ENCODE measurements around the gene OR7E24.

The OR7E24 gene

DNA sequence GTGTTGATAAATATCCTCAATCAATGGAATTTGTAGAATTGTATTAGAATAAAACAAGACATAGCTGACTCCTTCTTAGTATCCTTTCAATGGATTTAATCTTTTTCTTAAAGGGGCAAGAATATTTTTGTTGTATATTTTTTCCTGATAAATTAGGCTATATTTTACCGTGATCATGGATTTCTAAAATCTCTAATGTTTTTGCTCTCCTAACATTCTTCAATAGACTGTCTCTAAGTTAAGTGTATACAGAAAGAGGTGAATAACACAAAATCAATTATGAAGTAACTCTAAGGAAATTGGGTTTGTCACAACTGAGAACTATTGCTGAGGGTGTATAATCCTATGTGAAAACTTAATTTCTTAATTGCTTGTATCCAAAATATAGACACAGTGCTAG is at the start of gene OR7E24:
Gene OR7E24 (plus strand): TSS at position 301 of the 400 bp plus-strand sequence. CDS start 114 bp downstream, outside the sequence.
- no peak for DNase-seq

DNA sequence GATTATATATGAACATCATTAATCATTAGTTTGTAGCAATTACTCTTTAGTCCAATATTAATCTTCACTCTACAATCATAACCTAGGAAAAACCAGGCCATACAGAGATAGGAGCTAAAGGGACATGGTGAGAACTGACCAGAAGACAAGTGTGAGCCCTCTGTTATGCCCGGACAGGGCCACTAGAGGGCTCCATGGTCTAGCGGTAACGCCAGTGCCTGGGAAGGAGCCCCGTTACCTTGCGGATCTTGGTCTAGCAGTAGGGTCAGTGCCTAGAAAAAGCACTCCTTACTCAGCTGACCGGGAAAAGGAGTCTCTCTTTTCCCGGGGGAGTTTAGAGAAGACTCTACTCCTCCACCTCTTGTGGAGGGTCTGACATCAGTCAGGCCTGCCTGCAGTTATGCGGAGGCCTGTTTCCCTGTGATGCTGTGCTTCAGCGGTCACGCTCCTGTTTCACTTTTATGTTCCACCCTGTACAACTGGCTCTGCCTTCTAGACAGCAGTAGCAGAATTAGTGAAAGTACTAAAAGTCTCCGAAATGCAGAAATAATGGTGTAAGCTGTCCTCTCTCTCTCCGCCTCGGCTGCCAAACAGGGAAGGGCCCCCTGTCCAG is 45.1 kb upstream of the OR7E24 start:
- peak; percentile 12 to 66 (median 48) for DNase-seq

DNA sequence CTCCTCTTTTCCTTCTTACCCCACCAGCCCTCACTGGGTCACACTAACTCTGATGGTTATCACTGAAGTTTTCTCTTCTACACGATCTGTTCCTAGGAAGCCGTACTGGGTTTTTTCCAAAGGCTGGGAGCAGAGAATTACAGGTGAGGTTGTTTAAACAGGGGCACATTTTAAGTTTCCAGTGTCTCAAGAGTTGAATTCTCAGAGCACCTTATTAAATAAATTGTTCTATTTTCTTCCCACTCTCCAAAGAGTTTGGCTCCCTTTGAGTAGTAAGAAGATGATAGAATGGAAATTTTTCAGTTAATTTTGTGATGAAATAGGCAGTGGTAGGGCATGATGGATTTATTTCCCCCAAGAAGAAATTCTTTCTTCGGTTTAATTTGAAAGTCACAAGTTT is 31.2 kb upstream of the OR7E24 start, which contains the start of gene OR7D4:
Gene OR7D4 (minus strand): TSS at position 101 of the 400 bp plus-strand sequence. CDS start 4,752 bp downstream, outside the sequence.
- no peak for DNase-seq

DNA sequence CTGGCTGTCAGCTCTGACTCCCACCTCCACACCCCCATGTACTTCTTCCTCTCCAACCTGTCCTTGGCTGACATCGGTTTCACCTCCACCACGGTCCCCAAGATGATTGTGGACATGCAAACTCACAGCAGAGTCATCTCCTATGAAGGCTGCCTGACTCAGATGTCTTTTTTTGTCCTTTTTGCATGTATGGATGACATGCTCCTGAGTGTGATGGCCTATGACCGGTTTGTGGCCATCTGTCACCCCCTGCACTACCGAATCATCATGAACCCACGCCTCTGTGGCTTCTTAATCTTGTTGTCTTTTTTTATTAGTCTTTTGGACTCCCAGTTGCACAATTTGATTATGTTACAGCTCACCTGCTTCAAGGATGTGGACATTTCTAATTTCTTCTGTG is 506 bp downstream of the OR7E24 start:
- DNase-seq: no peak

DNA sequence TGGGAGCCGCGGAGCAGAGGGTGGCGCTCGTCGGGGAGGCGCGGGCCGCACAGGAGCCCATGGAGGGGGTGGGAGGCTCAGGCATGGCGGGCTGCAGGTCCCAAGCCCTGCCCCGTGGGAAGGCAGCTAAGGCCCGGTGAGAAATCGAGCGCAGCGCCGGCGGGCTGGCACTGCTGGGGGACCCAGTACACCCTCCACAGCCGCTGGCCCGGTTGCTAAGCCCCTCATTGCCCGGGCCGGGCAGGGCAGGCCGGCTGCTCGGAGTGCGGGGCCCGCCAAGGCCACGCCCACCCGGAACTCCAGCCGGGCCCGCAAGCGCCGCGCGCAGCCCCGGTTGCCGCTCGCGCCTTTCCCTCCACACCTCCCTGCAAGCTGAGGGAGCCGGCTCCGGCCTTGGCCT is 32.8 kb downstream of the OR7E24 start:
- peak in 3 of 6 experiments; percentile 3 to 17 (median 4) for DNase-seq

DNA sequence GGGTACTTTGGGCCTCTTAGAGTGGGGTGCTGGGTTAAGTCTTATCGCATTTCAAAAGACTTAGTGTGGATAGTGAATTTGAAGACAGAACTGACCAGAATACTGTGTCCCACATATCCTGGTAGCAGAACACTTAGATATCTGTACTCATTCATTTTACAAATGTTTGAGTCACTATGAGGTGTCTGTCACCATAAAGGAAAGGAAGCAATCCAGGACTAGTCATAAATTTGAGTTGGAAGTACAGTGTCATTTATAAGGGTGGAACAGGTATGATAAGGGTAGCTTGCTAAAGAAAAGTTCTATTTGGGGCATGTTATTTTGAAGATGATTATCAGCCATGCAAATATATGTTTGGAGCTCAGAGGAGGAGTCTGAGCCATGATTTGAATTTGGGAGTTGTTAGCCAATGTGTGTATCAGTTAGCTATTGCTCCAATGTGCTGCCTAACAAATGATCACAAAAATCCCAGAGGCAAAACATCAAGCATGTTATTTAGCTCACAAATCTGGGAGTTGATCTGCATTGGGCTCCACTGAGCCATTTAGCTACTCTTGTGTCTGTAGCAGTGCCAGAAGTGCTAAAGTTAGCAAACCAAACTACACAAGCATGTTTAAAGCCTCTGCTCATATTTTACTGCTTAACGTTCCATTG is 38.6 kb downstream of the OR7E24 start:
- no peak for DNase-seq

DNA sequence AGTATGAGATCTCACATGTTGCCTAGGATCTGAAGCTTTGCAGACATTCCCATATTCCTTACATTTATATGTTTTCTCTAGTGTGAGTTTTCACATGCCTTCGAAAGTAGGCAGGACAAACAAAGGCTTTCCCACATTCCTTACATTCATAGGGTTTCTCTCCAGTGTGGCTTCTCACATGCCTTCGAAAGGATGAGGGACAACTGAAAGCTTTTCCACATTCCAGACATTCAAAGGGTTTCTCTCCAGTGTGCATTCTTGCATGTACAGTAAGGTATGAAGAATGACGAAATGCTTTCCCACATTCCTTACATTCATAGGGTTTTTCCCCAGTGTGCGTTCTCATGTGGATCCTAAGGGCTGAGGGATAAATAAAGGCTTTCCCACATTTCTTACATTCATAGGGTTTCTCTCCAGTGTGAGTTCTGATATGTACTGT is 44.7 kb downstream of the OR7E24 start:
- DNase-seq: no peak

DNA sequence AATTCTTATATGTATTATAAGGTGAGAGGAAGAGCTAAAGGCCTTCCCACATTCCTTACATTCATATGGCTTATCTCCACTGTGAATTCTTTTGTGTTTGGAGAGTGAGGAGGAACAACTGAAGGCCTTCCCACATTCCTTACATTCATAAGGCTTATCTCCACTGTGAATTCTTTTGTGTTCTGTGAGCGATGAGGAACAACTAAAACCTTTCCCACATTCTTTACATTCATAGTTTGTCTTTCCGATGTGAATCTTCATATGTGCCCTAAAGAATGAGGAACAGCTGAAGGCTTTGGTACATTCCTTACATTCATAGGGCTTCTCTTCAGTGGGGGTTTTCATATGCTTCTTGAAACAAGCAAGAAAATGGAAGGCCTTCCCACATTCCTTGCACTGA is 45.6 kb downstream of the OR7E24 start:
- no peak for DNase-seq

All from stimulated activated naive CD4-positive, alpha-beta T cell (primary cell).